ENCODE results near the gene NEUROD6. TPM values are rescaled to one million over a fixed set of nuclear protein-coding genes. Genes with fewer than 3 reads are reported as not detected.
A peak's percentile ranks its signal among the peaks of the same experiment; 100 is the strongest.

NEUROD6 gene
- total and polyA plus RNA-seq, 2 donors (not counting 1 experiment from before 2014, with no cell fraction given) = not detected

DNA sequence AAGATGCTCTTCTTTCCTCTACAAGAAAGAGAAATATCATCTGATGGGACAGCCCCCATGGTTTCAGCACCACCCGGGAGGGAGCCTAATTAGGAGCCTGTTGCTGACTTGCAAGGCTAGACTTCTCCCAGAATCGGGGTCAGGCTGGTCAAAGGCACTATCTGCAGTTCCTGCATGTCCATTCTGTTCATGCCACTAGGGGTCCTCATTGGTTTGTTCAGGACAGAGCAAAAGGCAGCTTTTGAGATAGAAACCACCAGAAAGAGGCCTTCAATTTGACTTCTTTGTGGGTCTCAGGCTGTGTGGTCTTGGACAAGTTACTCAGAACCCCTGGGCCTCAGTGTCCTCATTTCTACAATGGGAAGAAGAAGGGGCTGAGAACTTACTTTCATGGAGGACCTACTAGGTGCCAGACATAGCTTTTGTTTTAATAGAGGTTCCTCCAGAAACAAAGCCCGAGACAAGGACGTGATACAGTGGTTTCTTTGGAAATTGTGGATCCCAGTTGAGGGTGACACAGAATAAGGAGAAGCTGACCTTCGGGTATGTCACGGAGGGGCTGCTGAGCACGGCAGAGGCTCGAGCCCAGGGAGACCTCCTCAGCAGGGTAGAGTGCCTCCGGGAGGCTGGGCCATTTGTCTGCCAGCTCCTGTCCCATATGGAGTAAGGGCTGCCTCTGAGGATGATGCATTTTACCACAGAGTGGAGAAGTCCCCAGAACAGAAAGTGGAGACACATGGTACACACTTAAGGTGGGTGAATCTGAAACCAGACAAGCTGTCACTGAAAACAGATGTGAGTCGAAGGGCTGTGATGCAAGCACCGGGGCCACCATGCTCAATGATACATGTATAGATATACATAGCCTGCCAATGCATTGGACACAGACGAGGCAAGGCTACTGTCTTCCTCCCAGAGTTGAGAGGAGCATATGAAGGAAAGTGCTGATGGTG is 33.1 kb upstream of the NEUROD6 start:
- Histone ChIP-seq H3K4me2 (ENCODE audit: extremely low read depth, insufficient read depth, low read length) (no peak overlapping the region), H3K4me3 (replicated peaks in 1 of 4; ENCODE audit: control extremely low read depth in 1 of 4, insufficient read depth in 1 of 4, low read depth in 3 of 4, low read length in 4 of 4) (no peak overlapping the region), H3K4me1 (ENCODE audit: control insufficient read depth, extremely low read depth, insufficient read depth, low read length) (no peaks in the 10 kb centered on the region), H2AFZ (ENCODE audit: low read length) (no peak overlapping the region), H3K27ac (ENCODE audit: insufficient read depth, low read length) (no peak overlapping the region), H3K36me3 (ENCODE audit: control insufficient read depth, insufficient read depth, low read length) (no peaks in the 10 kb centered on the region), H3K27me3 (ENCODE audit: control insufficient read depth, insufficient read depth, low read length) (no peaks in the 10 kb centered on the region), H3K9ac (ENCODE audit: insufficient read depth, low read length) (no peak overlapping the region), H3K79me2 (ENCODE audit: control insufficient read depth, insufficient read depth, low read length) (no peaks in the 10 kb centered on the region), H4K20me1 (ENCODE audit: control insufficient read depth, extremely low read depth, insufficient read depth, low read length) (no peaks in the 10 kb centered on the region), H3K9me3 (ENCODE audit: control insufficient read depth, insufficient read depth, low read depth, low read length) (no peaks in the 10 kb centered on the region)
- peak; percentile 45 to 48 for DNase-seq (ENCODE audit: low read depth in 2 of 2)
- TF ChIP-seq EZH2 (IDR thresholded peaks at IDR 0.05; ENCODE audit: low read length, missing control alignments) = no peak
- TF ChIP-seq, protein P1, sequence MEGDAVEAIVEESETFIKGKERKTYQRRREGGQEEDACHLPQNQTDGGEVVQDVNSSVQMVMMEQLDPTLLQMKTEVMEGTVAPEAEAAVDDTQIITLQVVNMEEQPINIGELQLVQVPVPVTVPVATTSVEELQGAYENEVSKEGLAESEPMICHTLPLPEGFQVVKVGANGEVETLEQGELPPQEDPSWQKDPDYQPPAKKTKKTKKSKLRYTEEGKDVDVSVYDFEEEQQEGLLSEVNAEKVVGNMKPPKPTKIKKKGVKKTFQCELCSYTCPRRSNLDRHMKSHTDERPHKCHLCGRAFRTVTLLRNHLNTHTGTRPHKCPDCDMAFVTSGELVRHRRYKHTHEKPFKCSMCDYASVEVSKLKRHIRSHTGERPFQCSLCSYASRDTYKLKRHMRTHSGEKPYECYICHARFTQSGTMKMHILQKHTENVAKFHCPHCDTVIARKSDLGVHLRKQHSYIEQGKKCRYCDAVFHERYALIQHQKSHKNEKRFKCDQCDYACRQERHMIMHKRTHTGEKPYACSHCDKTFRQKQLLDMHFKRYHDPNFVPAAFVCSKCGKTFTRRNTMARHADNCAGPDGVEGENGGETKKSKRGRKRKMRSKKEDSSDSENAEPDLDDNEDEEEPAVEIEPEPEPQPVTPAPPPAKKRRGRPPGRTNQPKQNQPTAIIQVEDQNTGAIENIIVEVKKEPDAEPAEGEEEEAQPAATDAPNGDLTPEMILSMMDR (conservative IDR thresholded peaks at IDR 0.05 in 1 of 2, IDR thresholded peaks at IDR 0.05 in 1 of 2; ENCODE audit: low read depth in 1 of 2, low read length in 2 of 2) = peak; percentile 45 to 70

DNA sequence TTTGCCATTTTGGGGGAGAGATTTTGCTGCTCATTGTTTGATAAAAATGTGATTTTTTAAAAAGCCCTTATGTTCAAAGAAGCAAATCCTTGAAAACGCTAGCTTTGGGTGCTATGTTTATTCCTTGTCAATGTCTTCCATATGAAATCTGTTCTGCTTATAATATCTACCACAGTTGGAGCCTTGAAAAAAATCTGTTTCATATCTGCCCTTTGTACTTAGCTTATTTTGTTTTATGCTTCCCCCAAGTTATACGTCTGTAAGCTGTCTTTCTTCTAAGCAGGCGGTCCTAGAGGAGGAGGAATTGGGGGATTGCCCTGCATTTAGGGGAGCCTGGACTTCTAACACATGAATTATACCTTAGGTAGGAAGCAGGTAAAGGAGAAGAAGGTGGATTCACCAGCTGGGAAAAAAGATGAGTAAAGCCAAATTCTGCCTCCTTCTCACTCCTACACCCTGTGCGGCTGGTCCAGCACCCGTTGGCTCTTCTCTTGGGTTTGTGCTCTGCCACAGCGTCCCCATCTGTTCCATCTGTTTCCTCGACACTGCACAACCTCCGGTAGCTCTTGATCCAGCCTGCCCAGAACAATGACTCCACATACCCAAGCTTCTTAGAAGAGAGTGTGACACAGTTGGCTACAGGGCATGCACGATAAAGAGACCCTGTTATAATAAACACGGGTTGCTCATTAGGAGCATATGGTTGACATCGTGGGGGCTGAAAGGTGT is 31.9 kb upstream of the NEUROD6 start:
- TF ChIP-seq, protein P1 (conservative IDR thresholded peaks at IDR 0.05 in 1 of 2, IDR thresholded peaks at IDR 0.05 in 1 of 2; ENCODE audit: low read depth in 1 of 2, low read length in 2 of 2) = no peak
- TF ChIP-seq EZH2 (IDR thresholded peaks at IDR 0.05; ENCODE audit: low read length, missing control alignments) = no peak
- Histone ChIP-seq H3K79me2 (ENCODE audit: control insufficient read depth, insufficient read depth, low read length) (no peaks in the 10 kb centered on the region), H3K4me1 (ENCODE audit: control insufficient read depth, extremely low read depth, insufficient read depth, low read length) (no peaks in the 10 kb centered on the region), H3K9me3 (ENCODE audit: control insufficient read depth, insufficient read depth, low read depth, low read length) (no peaks in the 10 kb centered on the region), H3K4me2 (ENCODE audit: extremely low read depth, insufficient read depth, low read length) (no peak overlapping the region), H3K27me3 (ENCODE audit: control insufficient read depth, insufficient read depth, low read length) (no peaks in the 10 kb centered on the region), H4K20me1 (ENCODE audit: control insufficient read depth, extremely low read depth, insufficient read depth, low read length) (no peaks in the 10 kb centered on the region), H3K27ac (ENCODE audit: insufficient read depth, low read length) (no peak overlapping the region), H2AFZ (ENCODE audit: low read length) (no peak overlapping the region), H3K36me3 (ENCODE audit: control insufficient read depth, insufficient read depth, low read length) (no peaks in the 10 kb centered on the region), H3K4me3 (replicated peaks in 1 of 4; ENCODE audit: control extremely low read depth in 1 of 4, insufficient read depth in 1 of 4, low read depth in 3 of 4, low read length in 4 of 4) (no peak overlapping the region), H3K9ac (ENCODE audit: insufficient read depth, low read length) (no peak overlapping the region)
- no peak for DNase-seq (ENCODE audit: low read depth in 2 of 2)

DNA sequence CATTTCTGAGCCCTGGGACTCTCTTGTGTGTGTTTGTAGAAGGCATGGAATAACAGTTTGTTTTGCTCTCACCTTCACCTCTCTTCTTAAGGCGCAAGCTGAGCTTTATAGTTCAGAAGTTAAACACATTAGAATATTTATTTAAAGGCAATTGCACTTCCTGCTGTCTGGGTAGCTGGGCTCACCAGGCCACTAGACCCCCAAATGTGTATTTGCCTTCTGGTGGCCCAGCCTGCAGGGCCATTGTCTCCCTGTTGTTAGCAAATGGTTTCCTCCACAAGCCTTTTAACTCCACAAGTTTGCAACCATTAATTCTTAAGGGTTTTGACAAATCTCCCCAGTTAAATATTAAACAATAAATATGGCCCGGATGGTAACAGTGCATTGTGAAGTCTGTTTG is 31.1 kb upstream of the NEUROD6 start:
- no peaks in the 10 kb centered on the region for H4K20me1 ChIP-seq (ENCODE audit: control insufficient read depth, extremely low read depth, insufficient read depth, low read length)
- no peaks in the 10 kb centered on the region for H3K9me3 ChIP-seq (ENCODE audit: control insufficient read depth, insufficient read depth, low read depth, low read length)
- H3K4me1 ChIP-seq (ENCODE audit: control insufficient read depth, extremely low read depth, insufficient read depth, low read length) = no peaks in the 10 kb centered on the region
- no peaks in the 10 kb centered on the region for H3K27me3 ChIP-seq (ENCODE audit: control insufficient read depth, insufficient read depth, low read length)
- H2AFZ ChIP-seq (ENCODE audit: low read length) = no peak overlapping the region
- no peak overlapping the region for H3K27ac ChIP-seq (ENCODE audit: insufficient read depth, low read length)
- no peak overlapping the region for H3K4me2 ChIP-seq (ENCODE audit: extremely low read depth, insufficient read depth, low read length)
- TF ChIP-seq EZH2 (IDR thresholded peaks at IDR 0.05; ENCODE audit: low read length, missing control alignments) = no peak
- TF ChIP-seq, protein P1 (conservative IDR thresholded peaks at IDR 0.05 in 1 of 2, IDR thresholded peaks at IDR 0.05 in 1 of 2; ENCODE audit: low read depth in 1 of 2, low read length in 2 of 2) = no peak
- no peak overlapping the region for H3K9ac ChIP-seq (ENCODE audit: insufficient read depth, low read length)
- H3K36me3 ChIP-seq (ENCODE audit: control insufficient read depth, insufficient read depth, low read length) = no peaks in the 10 kb centered on the region
- H3K79me2 ChIP-seq (ENCODE audit: control insufficient read depth, insufficient read depth, low read length) = no peaks in the 10 kb centered on the region
- no peak overlapping the region for H3K4me3 ChIP-seq (replicated peaks in 1 of 4; ENCODE audit: control extremely low read depth in 1 of 4, insufficient read depth in 1 of 4, low read depth in 3 of 4, low read length in 4 of 4)
- DNase-seq (ENCODE audit: low read depth in 2 of 2) = no peak
